Hepatocyte (in vitro differentiated cells): ENCODE measurements around the gene KRT83.

Experiments
- EZH2 ChIP-seq: fragments of 200-600 bp; sonication (generic); IDR thresholded peaks from 2 replicates; pipeline ENCODE4 v1.6.1; 2016; ENCODE audit warnings: antibody characterized with exemption, mild to moderate bottlenecking, borderline replicate concordance
- EZH2phosphoT487 ChIP-seq: fragments of 200-600 bp; sonication (generic); IDR thresholded peaks from one replicate; pipeline ENCODE4 v1.6.1; 2018; ENCODE audit warnings: antibody characterized with exemption, mild to moderate bottlenecking, low read depth, moderate library complexity; ENCODE audit not compliant: unreplicated experiment, severe bottlenecking
- TF ChIP-seq, protein P1 (sequence below): fragments of 200-600 bp; sonication (generic); IDR thresholded peaks from 2 replicates; pipeline ENCODE4 v1.5.1; 2016; ENCODE audit warnings: antibody characterized with exemption, mild to moderate bottlenecking; ENCODE audit not compliant: poor library complexity

GRCh38 chr12:52356762-52357580 lies 35.8 kb upstream of the KRT83 start:
- TF ChIP-seq, protein P1, sequence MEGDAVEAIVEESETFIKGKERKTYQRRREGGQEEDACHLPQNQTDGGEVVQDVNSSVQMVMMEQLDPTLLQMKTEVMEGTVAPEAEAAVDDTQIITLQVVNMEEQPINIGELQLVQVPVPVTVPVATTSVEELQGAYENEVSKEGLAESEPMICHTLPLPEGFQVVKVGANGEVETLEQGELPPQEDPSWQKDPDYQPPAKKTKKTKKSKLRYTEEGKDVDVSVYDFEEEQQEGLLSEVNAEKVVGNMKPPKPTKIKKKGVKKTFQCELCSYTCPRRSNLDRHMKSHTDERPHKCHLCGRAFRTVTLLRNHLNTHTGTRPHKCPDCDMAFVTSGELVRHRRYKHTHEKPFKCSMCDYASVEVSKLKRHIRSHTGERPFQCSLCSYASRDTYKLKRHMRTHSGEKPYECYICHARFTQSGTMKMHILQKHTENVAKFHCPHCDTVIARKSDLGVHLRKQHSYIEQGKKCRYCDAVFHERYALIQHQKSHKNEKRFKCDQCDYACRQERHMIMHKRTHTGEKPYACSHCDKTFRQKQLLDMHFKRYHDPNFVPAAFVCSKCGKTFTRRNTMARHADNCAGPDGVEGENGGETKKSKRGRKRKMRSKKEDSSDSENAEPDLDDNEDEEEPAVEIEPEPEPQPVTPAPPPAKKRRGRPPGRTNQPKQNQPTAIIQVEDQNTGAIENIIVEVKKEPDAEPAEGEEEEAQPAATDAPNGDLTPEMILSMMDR: no peak
- no peak for TF ChIP-seq EZH2phosphoT487
- TF ChIP-seq EZH2: no peak
